H1 (cell line): Measurements from ENCODE around the gene NAT8L. TPM values are rescaled to one million over a fixed set of nuclear protein-coding genes. Genes with fewer than 3 reads are reported as not detected.

ENCODE experiments used
- CTCF ChIA-PET: fragments of 300-600 bp; sonication (Branson Sonifier 250); formaldehyde crosslinking; loops from one replicate; lab custom pipeline; 2021; ENCODE audit not compliant: partially characterized antibody; lab: Charles Lee
- POLR2A ChIA-PET: fragments of 300-600 bp; sonication (Branson Sonifier 250); formaldehyde crosslinking; loops from one replicate; lab custom pipeline; 2021; ENCODE audit warnings: inconsistent platforms; ENCODE audit not compliant: partially characterized antibody; lab: Charles Lee
- DNase-seq, 2 experiments: peaks; one replicate each; pipeline versions ENCODE4 v3.0.0 to v3.0.0-alpha.2; 2010 to 2022; ENCODE audit warnings: low spot score in 2 of 2, low read depth in 1 of 2, mixed read lengths in 1 of 2
- FAIRE-seq: peaks from 2 replicates; lab custom pipeline; 2011; peaks lifted over from hg19 to GRCh38; lab: Jason Lieb, UNC
- H2AFZ ChIP-seq: 2 replicates; pipeline ENCODE4 v1.8.1; 2012; ENCODE audit warnings: low read length, inconsistent platforms
- H2AK5ac ChIP-seq: 2 replicates; pipeline ENCODE4 v1.6.1; 2013; ENCODE audit warnings: low read depth, low read length
- H2BK120ac ChIP-seq: replicated peaks from 2 replicates; pipeline ENCODE3; 2013; ENCODE audit warnings: low read depth, low read length, inconsistent platforms
- H2BK12ac ChIP-seq: 2 replicates; pipeline ENCODE4 v1.6.1; 2013; ENCODE audit warnings: low read depth, low read length
- H2BK15ac ChIP-seq: 2 replicates; pipeline ENCODE4 v1.6.1; 2013; ENCODE audit warnings: low read length
- H2BK20ac ChIP-seq: 2 replicates; pipeline ENCODE4 v1.6.1; 2013; ENCODE audit warnings: low read length
- H2BK5ac ChIP-seq: 2 replicates; pipeline ENCODE4 v1.6.1; 2013; ENCODE audit warnings: low read depth, low read length
- H3K14ac ChIP-seq: 2 replicates; pipeline ENCODE4 v1.6.1; 2013; ENCODE audit warnings: inconsistent platforms; ENCODE audit not compliant: insufficient read length
- H3K18ac ChIP-seq: 2 replicates; pipeline ENCODE4 v1.6.1; 2013; ENCODE audit warnings: low read length; ENCODE audit errors: extremely low read depth
- H3K23ac ChIP-seq: 2 replicates; pipeline ENCODE4 v1.6.1; 2013; ENCODE audit warnings: inconsistent platforms; ENCODE audit not compliant: insufficient read length
- H3K23me2 ChIP-seq: 2 replicates; pipeline ENCODE4 v1.6.1; 2013; ENCODE audit warnings: low read depth, low read length
- H3K27ac ChIP-seq: 2 replicates; pipeline ENCODE4 v1.6.1; 2011; ENCODE audit warnings: low read depth, low read length, inconsistent platforms
- H3K27me3 ChIP-seq, 4 experiments: replicated peaks in 1 of 4; 1 replicate in 1 of 4; 2 replicates in 3 of 4; pipeline versions ENCODE4 v1.6.1 to v1.8.1; 2011 to 2013; ENCODE audit warnings: low read length in 3 of 4, mild to moderate bottlenecking in 3 of 4, inconsistent platforms in 2 of 4, mixed read lengths in 2 of 4, moderate library complexity in 1 of 4; ENCODE audit not compliant: control insufficient read depth in 3 of 4, insufficient read depth in 3 of 4; ENCODE audit errors: extremely low read depth in 1 of 4
- H3K36me3 ChIP-seq, 4 experiments: 2 replicates each; pipeline versions ENCODE4 v1.6.1 to v1.8.1; 2011 to 2013; ENCODE audit warnings: mild to moderate bottlenecking in 4 of 4, low read length in 3 of 4, moderate library complexity in 2 of 4, control low read depth in 1 of 4, inconsistent platforms in 1 of 4; ENCODE audit not compliant: insufficient read depth in 4 of 4, control insufficient read depth in 2 of 4
- H3K4ac ChIP-seq: replicated peaks from 2 replicates; pipeline ENCODE3; 2013; ENCODE audit warnings: low read length, low read depth, mixed read lengths, inconsistent platforms; ENCODE audit not compliant: insufficient read length
- H3K4me1 ChIP-seq, 4 experiments: replicated peaks in 1 of 4; 1 replicate in 1 of 4; 2 replicates in 3 of 4; pipeline versions ENCODE4 v1.6.1 to v1.8.1; 2011 to 2013; ENCODE audit warnings: low read length in 3 of 4, inconsistent platforms in 2 of 4, mixed read lengths in 1 of 4; ENCODE audit not compliant: insufficient read depth in 4 of 4, control insufficient read depth in 3 of 4
- H3K4me2 ChIP-seq, 2 experiments: 2 replicates each; pipeline versions ENCODE4 v1.6.1 to v1.8.1; 2011 to 2013; ENCODE audit warnings: low read depth in 2 of 2, low read length in 2 of 2, control low read depth in 1 of 2, inconsistent platforms in 1 of 2, mild to moderate bottlenecking in 1 of 2; ENCODE audit not compliant: insufficient read depth in 1 of 2
- H3K4me3 ChIP-seq, 4 experiments: fragments of 200-600, 300-600 bp in 1 of 4; sonication (generic), shearing (Covaris generic), sonication (Bioruptor Twin) in 1 of 4; 2 replicates each; pipeline versions ENCODE4 v1.5.1 to v1.8.1; 2011 to 2016; ENCODE audit warnings: low read length in 4 of 4, low read depth in 3 of 4, control low read depth in 2 of 4, inconsistent platforms in 2 of 4, mild to moderate bottlenecking in 2 of 4, mixed read lengths in 1 of 4, moderate library complexity in 1 of 4; ENCODE audit not compliant: insufficient read depth in 2 of 4; ENCODE audit errors: extremely low read depth in 1 of 4
- H3K56ac ChIP-seq: replicated peaks from 2 replicates; pipeline ENCODE3; 2013; ENCODE audit warnings: low read depth, mild to moderate bottlenecking, mixed read lengths, low read length, inconsistent platforms; ENCODE audit not compliant: insufficient read length
- H3K79me1 ChIP-seq: 2 replicates; pipeline ENCODE4 v1.6.1; 2013; ENCODE audit warnings: low read depth, low read length, control low read depth
- H3K79me2 ChIP-seq, 2 experiments: 2 replicates each; pipeline versions ENCODE4 v1.6.1 to v1.8.1; 2012 to 2013; ENCODE audit warnings: low read length in 2 of 2, mild to moderate bottlenecking in 2 of 2, inconsistent platforms in 1 of 2; ENCODE audit not compliant: insufficient read depth in 2 of 2, control insufficient read depth in 1 of 2
- H3K9ac ChIP-seq, 4 experiments: replicated peaks in 1 of 4; 1 replicate in 1 of 4; 2 replicates in 3 of 4; pipeline versions ENCODE4 v1.6.1 to v1.8.1; 2011 to 2013; ENCODE audit warnings: low read depth in 3 of 4, low read length in 3 of 4, control low read depth in 2 of 4, mild to moderate bottlenecking in 2 of 4, moderate library complexity in 2 of 4, inconsistent platforms in 1 of 4; ENCODE audit errors: extremely low read depth in 1 of 4
- H3K9me3 ChIP-seq, 2 experiments: 2 replicates each; pipeline versions ENCODE4 v1.6.1 to v1.8.1; 2012 to 2013; ENCODE audit warnings: mild to moderate bottlenecking in 2 of 2, moderate library complexity in 2 of 2, control low read depth in 1 of 2, inconsistent platforms in 1 of 2, low read depth in 1 of 2, low read length in 1 of 2, mixed read lengths in 1 of 2; ENCODE audit not compliant: insufficient read depth in 2 of 2
- H4K20me1 ChIP-seq, 2 experiments: replicated peaks in 1 of 2; 2 replicates each; pipeline versions ENCODE3 to v1.8.1; 2011 to 2013; ENCODE audit warnings: inconsistent platforms in 2 of 2, low read length in 2 of 2, mild to moderate bottlenecking in 1 of 2; ENCODE audit not compliant: insufficient read depth in 2 of 2, control insufficient read depth in 1 of 2
- H4K5ac ChIP-seq: 2 replicates; pipeline ENCODE4 v1.6.1; 2013; ENCODE audit warnings: low read length, low read depth, mixed read lengths, inconsistent platforms; ENCODE audit not compliant: insufficient read length
- H4K8ac ChIP-seq: 2 replicates; pipeline ENCODE4 v1.8.0; 2013; ENCODE audit warnings: mild to moderate bottlenecking, moderate library complexity, low read length, inconsistent platforms; ENCODE audit not compliant: insufficient read depth; ENCODE audit errors: extremely low read depth
- H4K91ac ChIP-seq: replicated peaks from 2 replicates; pipeline ENCODE3; 2013; ENCODE audit warnings: low read length, mixed read lengths, inconsistent platforms; ENCODE audit not compliant: insufficient read length
- CBX5 ChIP-seq: fragments of 300-800, 300-1000 bp; sonication (generic); IDR thresholded peaks from 2 replicates; pipeline ENCODE4 v1.7.1; 2016; ENCODE audit warnings: antibody characterized with exemption, low read length, low read depth
- CREB1 ChIP-seq: IDR thresholded peaks from 2 replicates; pipeline ENCODE4 v1.6.1; 2012; ENCODE audit warnings: inconsistent platforms
- MAFK ChIP-seq: IDR thresholded peaks from 2 replicates; pipeline ENCODE4 v1.6.1; 2012; ENCODE audit warnings: low read depth, mild to moderate bottlenecking, improper control_type of control experiment, low read length
- POLR2A ChIP-seq, 2 experiments: IDR thresholded peaks; 1 replicate in 1 of 2; 2 replicates in 1 of 2; pipeline ENCODE4 v1.6.1; 2011; ENCODE audit warnings: low read depth in 2 of 2, low read length in 2 of 2, mild to moderate bottlenecking in 2 of 2; ENCODE audit errors: control extremely low read depth in 1 of 2
- SIRT6 ChIP-seq: IDR thresholded peaks from one replicate; pipeline ENCODE4 v1.7.1; 2012; ENCODE audit warnings: low read length, inconsistent platforms
- TCF12 ChIP-seq: IDR thresholded peaks from 2 replicates; pipeline ENCODE4 v1.6.1; 2011; ENCODE audit warnings: low read depth, mild to moderate bottlenecking, low read length
- WGBS, 2 experiments: shearing (Covaris generic) in 1 of 2; methylation state at CpG; one replicate each; pipeline versions ENCODE4 v1.1.6 to v1.1.7; 2013 to 2015; ENCODE audit warnings: low lambda C conversion rate in 2 of 2, mixed read lengths in 2 of 2, inconsistent platforms in 1 of 2, low coverage in 1 of 2, missing lambda C conversion rate in 1 of 2; ENCODE audit not compliant: insufficient replicate concordance in 2 of 2, insufficient coverage in 1 of 2, insufficient read length in 1 of 2; ENCODE audit errors: extremely low coverage in 1 of 2, missing lambda C conversion rate in 1 of 2; 5-methylcytosine and 5-hydroxymethylcytosine counted together
- polyA plus RNA-seq, 7 experiments: library from polyadenylated mRNA; depleted of rRNA in 3 of 7; stranded (reverse) in 5 of 7; unstranded in 2 of 7; fragments of >200 nt in 5 of 7; fragments of 200-250 nt in 2 of 7; gene quantifications; 1 replicate in 5 of 7; 2 replicates in 1 of 7; 4 replicates in 1 of 7; pipeline versions ENCODE4 v1.2.1 to v1.2.3, GENCODE V29; 2011 to 2013; ENCODE audit warnings: missing spikeins in 2 of 7, mixed read lengths in 2 of 7
- total RNA-seq: library from RNA; stranded (reverse); fragmentation: NEBNext Ultra II Directional; extraction: Animal tissue kit (Norgen Biotek cat#: 25700); gene quantifications from 2 replicates; pipeline ENCODE4 v1.2.1, GENCODE V29; 2021
- TF ChIP-seq, protein P1 (sequence below): IDR thresholded peaks from 2 replicates; pipeline ENCODE4 v1.6.1; 2012; ENCODE audit warnings: low read length, inconsistent platforms

Gene NAT8L
- total and polyA plus RNA-seq, 2 of the 8 experiments (the other 6 are each of a cell fraction or from before 2014, with no cell fraction given), result 10.8 TPM

- Histone ChIP-seq H2AK5ac (no peak overlapping the region), H2BK20ac (no peak overlapping the region), H3K14ac (no peak overlapping the region), H4K5ac (no peak overlapping the region), H3K27me3 (peaks cover 0 to 10% (median 5%) of the 10 kb centered on the region in 4 experiments; a peak in 4 of 7 replicates), H3K4me2 (no peak overlapping the region), H3K36me3 (no peaks in the 10 kb centered on the region), H3K56ac (no peak overlapping the region), H3K27ac (no peak overlapping the region), H2BK12ac (no peak overlapping the region), H3K18ac (no peak overlapping the region), H3K4ac (no peak overlapping the region), H4K91ac (no peak overlapping the region), H3K79me2 (no peaks in the 10 kb centered on the region), H3K23ac (no peak overlapping the region), H4K8ac (no peak overlapping the region), H3K23me2 (no peaks in the 10 kb centered on the region; the same call in 1 of the 2 replicates), H2AFZ (no peak overlapping the region), H3K4me1 (peaks cover 0 to 5% (median 4%) of the 10 kb centered on the region in 4 experiments; a peak in 5 of 7 replicates), H4K20me1 (peaks cover 0 to 4% of the 10 kb centered on the region in 2 experiments), H3K79me1 (no peaks in the 10 kb centered on the region), H2BK15ac (no peak overlapping the region), H3K4me3 (no peak overlapping the region), H3K9me3 (peaks cover 0 to 4% of the 10 kb centered on the region in 2 experiments; a peak in 1 of 4 replicates), H2BK120ac (no peak overlapping the region), H3K9ac (no peak overlapping the region), H2BK5ac (no peak overlapping the region)
- FAIRE-seq (no peak), DNase-seq (peak in 1 of 2 experiments; percentile 16)
- ChIA-PET POLR2A (no interaction called here), CTCF (interaction anchor here (0.6 to 0.9 kb wide), 2 partner anchors 36 to 409 kb away, joined by 3 read pairs; no protein-coding TSS in a partner anchor)
- 91% methylated on average over 7 of the region's 7 CpGs; no CpG with 5 or more reads in 1 of the 2 experiments for WGBS, 2 experiments
- TF ChIP-seq POLR2A (IDR thresholded peaks at IDR 0.05; ENCODE audit: control extremely low read depth in 1 of 2, low read depth in 2 of 2, low read length in 2 of 2), result no peak
- TF ChIP-seq MAFK, result no peak
- TF ChIP-seq, protein P1, sequence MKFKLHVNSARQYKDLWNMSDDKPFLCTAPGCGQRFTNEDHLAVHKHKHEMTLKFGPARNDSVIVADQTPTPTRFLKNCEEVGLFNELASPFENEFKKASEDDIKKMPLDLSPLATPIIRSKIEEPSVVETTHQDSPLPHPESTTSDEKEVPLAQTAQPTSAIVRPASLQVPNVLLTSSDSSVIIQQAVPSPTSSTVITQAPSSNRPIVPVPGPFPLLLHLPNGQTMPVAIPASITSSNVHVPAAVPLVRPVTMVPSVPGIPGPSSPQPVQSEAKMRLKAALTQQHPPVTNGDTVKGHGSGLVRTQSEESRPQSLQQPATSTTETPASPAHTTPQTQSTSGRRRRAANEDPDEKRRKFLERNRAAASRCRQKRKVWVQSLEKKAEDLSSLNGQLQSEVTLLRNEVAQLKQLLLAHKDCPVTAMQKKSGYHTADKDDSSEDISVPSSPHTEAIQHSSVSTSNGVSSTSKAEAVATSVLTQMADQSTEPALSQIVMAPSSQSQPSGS, result no peak
- no peak for TF ChIP-seq TCF12
- TF ChIP-seq SIRT6, result no peak
- no peak for TF ChIP-seq CBX5
- TF ChIP-seq CREB1, result no peak
Measured at GRCh38 chr4:2049811-2050210, 9.3 kb upstream of the NAT8L start.
